ENCODE measurements around the gene ZNF514.

ZNF514 gene

DNA sequence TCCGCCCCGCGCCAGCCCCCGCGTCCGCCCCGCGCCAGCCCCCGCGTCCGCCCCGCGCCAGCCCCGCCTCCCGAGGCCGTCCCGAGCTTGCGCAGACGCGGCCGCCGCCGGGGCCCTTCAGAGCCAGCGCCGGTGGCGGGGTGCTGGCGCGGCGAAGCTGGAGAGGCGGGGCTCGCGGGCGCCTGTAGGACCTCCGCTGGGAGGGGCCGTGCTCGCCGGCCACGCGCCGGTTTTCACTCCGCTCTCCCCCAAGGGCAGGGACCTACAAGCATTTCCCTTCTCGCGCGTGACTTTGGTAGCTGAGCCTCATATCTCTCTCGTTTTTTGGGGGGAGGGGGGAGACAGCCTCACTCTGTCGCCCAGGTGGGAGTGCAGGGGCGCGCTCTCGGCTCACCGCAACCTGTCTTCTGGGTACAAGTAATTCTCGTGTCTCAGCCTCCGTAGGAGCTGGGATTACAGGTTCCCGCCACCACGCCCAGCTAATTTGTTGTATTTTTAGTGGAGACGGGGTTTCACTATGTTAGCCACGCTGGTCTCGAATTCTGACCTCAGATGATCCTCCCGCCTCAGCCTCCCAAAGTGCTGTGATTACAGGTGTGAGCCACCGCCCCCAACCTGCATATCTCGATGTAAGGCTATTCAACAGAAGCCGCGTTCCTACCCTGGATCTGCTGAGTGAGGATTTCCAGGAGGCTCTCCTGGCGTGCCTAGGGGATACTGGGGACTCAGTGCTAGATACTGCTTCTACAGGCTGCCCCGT lies at the start of gene ZNF514:
ZNF514 (minus strand) TSS at position 159 of the 760 bp plus-strand sequence. CDS start 6,595 bp downstream, outside the sequence.
- peak; percentile 90 for DNase-seq (ENCODE audit: low spot score)

DNA sequence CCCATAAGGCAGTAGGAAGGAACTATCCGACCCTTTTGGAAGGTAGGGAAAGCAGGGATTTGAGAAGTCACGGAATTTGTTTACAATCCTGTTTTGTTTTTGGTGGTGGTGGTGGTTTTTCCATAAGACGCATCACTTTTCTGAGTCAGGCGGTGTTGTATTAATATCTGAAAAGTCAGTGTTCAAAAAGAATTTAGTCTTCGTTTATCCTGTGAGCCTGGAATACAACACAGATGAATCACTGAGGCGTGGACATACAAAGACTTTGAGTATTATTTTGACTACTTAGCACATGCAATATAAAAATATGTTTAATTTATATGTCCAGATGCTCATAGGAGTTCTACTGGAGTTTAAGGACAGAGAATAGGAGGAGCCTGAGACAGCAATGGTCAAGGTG lies 48.5 kb upstream of the ZNF514 start:
- TF ChIP-seq, protein P1, sequence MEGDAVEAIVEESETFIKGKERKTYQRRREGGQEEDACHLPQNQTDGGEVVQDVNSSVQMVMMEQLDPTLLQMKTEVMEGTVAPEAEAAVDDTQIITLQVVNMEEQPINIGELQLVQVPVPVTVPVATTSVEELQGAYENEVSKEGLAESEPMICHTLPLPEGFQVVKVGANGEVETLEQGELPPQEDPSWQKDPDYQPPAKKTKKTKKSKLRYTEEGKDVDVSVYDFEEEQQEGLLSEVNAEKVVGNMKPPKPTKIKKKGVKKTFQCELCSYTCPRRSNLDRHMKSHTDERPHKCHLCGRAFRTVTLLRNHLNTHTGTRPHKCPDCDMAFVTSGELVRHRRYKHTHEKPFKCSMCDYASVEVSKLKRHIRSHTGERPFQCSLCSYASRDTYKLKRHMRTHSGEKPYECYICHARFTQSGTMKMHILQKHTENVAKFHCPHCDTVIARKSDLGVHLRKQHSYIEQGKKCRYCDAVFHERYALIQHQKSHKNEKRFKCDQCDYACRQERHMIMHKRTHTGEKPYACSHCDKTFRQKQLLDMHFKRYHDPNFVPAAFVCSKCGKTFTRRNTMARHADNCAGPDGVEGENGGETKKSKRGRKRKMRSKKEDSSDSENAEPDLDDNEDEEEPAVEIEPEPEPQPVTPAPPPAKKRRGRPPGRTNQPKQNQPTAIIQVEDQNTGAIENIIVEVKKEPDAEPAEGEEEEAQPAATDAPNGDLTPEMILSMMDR (IDR thresholded peaks at IDR 0.05; ENCODE audit: extremely low read depth, insufficient read depth, missing control alignments): no peak
- in situ Hi-C loops (cut with MboI; ENCODE audit: low pct_unique_long_range_greater_than_20kb, low sequenced_read_pairs, unreplicated experiment): no loop called here
- DNase-seq (ENCODE audit: low spot score): no peak

More for the DNA sequence above, at the start of gene ZNF514:
- TF ChIP-seq, protein P1 (IDR thresholded peaks at IDR 0.05; ENCODE audit: extremely low read depth, insufficient read depth, missing control alignments): no peak
- in situ Hi-C loops (cut with MboI; ENCODE audit: low pct_unique_long_range_greater_than_20kb, low sequenced_read_pairs, unreplicated experiment): no loop called here

DNA sequence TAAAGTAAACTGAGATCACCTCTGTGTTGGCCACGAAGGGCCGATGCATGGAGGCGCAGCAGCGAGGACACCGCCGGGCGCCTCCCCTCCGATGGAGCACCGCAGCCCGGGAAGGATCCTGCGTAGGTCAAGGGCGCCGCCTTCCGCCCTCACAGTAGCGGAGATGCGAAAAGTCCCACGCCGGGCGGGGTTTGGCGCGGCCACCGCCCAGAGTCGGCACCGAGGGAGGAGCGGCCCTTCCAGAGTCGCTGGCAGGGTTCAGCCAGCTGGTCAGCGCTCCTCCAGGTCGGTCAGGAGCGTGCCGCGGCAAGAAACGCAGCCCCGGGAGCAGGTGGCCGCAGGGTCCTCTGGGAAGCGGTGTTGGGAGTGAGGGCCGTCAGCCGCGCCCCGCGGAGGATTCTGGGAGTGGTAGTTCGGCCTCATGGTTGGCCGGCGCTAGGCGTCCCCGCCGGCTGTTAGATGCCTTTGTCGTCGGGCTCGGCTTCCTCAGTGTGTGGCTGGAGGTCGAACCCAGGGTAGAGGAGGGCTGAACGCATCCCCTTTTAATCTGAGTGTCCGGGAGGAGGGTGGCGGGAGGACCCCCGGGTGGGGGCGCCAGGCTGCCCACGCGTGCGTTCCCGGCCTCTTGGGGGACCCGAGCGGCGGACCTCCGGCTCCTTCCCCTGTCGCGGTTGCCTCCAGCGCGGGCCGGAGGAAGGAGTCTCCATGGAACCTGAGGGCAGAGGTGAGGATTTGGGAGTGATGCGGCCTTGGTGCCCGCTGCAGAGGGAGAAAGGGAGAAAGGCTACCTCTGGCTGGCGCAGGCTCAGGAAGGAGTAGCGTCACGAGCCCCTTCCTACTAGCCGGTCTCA lies 47.7 kb upstream of the ZNF514 start, which contains the start of gene ZNF892:
ZNF892 (plus strand) TSS at position 411 of the 851 bp plus-strand sequence; CDS start at position 706, 295 bp downstream.
- DNase-seq (ENCODE audit: low spot score): peak; percentile 95
- in situ Hi-C loops (cut with MboI; ENCODE audit: low pct_unique_long_range_greater_than_20kb, low sequenced_read_pairs, unreplicated experiment): no loop called here
- TF ChIP-seq, protein P1 (IDR thresholded peaks at IDR 0.05; ENCODE audit: extremely low read depth, insufficient read depth, missing control alignments): peak; percentile 61

DNA sequence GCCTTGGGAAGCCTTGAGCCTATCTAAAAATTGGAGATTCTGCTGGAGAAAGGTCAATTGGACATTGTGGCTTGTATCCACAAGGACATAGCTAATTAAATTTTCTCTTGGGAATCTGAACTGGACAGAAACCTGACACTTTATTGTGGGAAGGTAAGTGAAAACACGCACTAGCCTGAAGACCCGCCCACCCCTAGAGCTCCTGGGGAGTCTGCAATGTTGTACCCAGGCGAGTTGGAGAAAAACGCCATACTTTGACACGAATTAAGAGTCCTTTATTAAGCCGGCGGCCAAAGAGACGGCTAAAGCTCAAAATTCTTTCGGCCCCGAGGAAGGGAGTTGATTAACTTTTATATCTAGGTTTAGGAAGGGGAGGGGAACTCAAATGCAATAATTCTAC lies 46.4 kb upstream of the ZNF514 start:
- TF ChIP-seq, protein P1 (IDR thresholded peaks at IDR 0.05; ENCODE audit: extremely low read depth, insufficient read depth, missing control alignments): no peak
- DNase-seq (ENCODE audit: low spot score): no peak
- in situ Hi-C loops (cut with MboI; ENCODE audit: low pct_unique_long_range_greater_than_20kb, low sequenced_read_pairs, unreplicated experiment): no loop called here

DNA sequence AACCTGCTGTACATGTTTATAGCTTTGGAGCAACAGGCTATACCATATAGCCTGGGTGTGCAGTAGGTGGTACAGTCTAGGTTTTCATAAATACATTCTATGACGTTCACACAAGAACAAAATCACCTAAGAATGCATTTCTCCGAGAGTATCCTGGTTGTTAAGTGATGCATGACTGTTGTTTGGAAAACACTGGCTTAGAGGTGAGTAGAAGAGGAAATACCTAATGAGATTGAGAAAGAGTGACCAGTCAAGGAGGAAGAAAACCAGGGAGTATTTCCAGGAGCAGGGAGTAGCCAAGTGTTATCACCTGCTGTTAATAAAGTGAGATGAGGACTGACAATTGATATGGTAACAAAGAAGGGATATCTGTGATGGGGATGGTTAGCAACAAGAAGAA lies 44.7 kb upstream of the ZNF514 start:
- no peak for DNase-seq (ENCODE audit: low spot score)
- TF ChIP-seq, protein P1 (IDR thresholded peaks at IDR 0.05; ENCODE audit: extremely low read depth, insufficient read depth, missing control alignments): no peak
- in situ Hi-C loops (cut with MboI; ENCODE audit: low pct_unique_long_range_greater_than_20kb, low sequenced_read_pairs, unreplicated experiment): no loop called here

DNA sequence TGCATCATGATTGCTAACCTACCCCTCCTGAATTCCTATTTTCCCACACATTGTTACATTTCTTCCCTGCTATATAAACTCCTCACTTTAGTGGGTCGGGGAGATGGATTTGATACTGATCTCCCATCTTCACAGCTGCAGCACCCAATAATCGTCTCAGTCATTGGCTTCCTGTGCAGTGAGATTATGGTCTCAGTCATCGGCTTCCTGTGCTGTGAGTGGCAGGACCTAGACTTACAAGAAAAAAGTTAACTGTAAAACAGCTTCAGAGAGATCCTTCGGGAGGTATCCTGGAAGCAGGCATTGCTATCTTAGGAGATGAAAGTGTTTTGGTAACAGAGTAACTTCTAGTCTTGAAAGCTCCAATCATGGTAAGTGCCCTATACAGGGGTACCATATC lies 44.3 kb upstream of the ZNF514 start:
- TF ChIP-seq, protein P1 (IDR thresholded peaks at IDR 0.05; ENCODE audit: extremely low read depth, insufficient read depth, missing control alignments): no peak
- no peak for DNase-seq (ENCODE audit: low spot score)
- in situ Hi-C loops (cut with MboI; ENCODE audit: low pct_unique_long_range_greater_than_20kb, low sequenced_read_pairs, unreplicated experiment): no loop called here

All from GM13977 (cell line).